HL-60 (cell line): ENCODE results near the gene GNPTG.

Source experiments
- DNase-seq, 2 experiments: peaks; one replicate each; pipeline ENCODE4 v3.0.0-alpha.2; 2010 to 2020; ENCODE audit warnings: low read depth in 1 of 2, low spot score in 1 of 2
- H3K27ac ChIP-seq: fragments of 250-450 bp; sonication (Bioruptor Pico); replicated peaks from 2 replicates; pipeline ENCODE4 v1.5.1; 2020; ENCODE audit warnings: mild to moderate bottlenecking, moderate library complexity
- H3K27me3 ChIP-seq: fragments of 250-450 bp; sonication (Bioruptor Pico); 2 replicates; pipeline ENCODE4 v1.5.1; 2021; ENCODE audit warnings: mild to moderate bottlenecking, moderate library complexity; ENCODE audit not compliant: insufficient read depth, poor library complexity, severe bottlenecking
- H3K4me3 ChIP-seq: replicated peaks from 2 replicates; pipeline ENCODE4 v1.5.1; 2011; ENCODE audit warnings: mild to moderate bottlenecking, control low read depth, low read length; ENCODE audit not compliant: insufficient read depth
- GABPA ChIP-seq: IDR thresholded peaks from 2 replicates; pipeline ENCODE4 v1.6.1; 2012; ENCODE audit warnings: low read depth
- POLR2AphosphoS5 ChIP-seq: IDR thresholded peaks from 2 replicates; pipeline ENCODE4 v1.6.1; 2012; ENCODE audit warnings: low read depth
- REST ChIP-seq: IDR thresholded peaks from 2 replicates; pipeline ENCODE4 v1.6.1; 2012; ENCODE audit warnings: low read depth; ENCODE audit not compliant: insufficient replicate concordance
- SPI1 ChIP-seq: IDR thresholded peaks from 2 replicates; pipeline ENCODE4 v1.6.1; 2012; ENCODE audit warnings: low read depth, mild to moderate bottlenecking, borderline replicate concordance
- TF ChIP-seq, protein P1 (sequence below): IDR thresholded peaks from one replicate; pipeline ENCODE4 v1.5.1; 2011; ENCODE audit warnings: low read length, control low read depth, inconsistent platforms; ENCODE audit not compliant: insufficient read depth

GNPTG gene

GRCh38 chr16:1372292-1372950, 20.7 kb downstream of the GNPTG start:
- no peaks in the 10 kb centered on the region for H3K27me3 ChIP-seq
- no peak for TF ChIP-seq REST
- TF ChIP-seq, protein P1, sequence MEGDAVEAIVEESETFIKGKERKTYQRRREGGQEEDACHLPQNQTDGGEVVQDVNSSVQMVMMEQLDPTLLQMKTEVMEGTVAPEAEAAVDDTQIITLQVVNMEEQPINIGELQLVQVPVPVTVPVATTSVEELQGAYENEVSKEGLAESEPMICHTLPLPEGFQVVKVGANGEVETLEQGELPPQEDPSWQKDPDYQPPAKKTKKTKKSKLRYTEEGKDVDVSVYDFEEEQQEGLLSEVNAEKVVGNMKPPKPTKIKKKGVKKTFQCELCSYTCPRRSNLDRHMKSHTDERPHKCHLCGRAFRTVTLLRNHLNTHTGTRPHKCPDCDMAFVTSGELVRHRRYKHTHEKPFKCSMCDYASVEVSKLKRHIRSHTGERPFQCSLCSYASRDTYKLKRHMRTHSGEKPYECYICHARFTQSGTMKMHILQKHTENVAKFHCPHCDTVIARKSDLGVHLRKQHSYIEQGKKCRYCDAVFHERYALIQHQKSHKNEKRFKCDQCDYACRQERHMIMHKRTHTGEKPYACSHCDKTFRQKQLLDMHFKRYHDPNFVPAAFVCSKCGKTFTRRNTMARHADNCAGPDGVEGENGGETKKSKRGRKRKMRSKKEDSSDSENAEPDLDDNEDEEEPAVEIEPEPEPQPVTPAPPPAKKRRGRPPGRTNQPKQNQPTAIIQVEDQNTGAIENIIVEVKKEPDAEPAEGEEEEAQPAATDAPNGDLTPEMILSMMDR: no peak
- no peak for TF ChIP-seq SPI1
- no peak for TF ChIP-seq POLR2AphosphoS5
- TF ChIP-seq GABPA: no peak
- no peak overlapping the region for H3K4me3 ChIP-seq
- no peak overlapping the region for H3K27ac ChIP-seq
- DNase-seq: no peak

DNA sequence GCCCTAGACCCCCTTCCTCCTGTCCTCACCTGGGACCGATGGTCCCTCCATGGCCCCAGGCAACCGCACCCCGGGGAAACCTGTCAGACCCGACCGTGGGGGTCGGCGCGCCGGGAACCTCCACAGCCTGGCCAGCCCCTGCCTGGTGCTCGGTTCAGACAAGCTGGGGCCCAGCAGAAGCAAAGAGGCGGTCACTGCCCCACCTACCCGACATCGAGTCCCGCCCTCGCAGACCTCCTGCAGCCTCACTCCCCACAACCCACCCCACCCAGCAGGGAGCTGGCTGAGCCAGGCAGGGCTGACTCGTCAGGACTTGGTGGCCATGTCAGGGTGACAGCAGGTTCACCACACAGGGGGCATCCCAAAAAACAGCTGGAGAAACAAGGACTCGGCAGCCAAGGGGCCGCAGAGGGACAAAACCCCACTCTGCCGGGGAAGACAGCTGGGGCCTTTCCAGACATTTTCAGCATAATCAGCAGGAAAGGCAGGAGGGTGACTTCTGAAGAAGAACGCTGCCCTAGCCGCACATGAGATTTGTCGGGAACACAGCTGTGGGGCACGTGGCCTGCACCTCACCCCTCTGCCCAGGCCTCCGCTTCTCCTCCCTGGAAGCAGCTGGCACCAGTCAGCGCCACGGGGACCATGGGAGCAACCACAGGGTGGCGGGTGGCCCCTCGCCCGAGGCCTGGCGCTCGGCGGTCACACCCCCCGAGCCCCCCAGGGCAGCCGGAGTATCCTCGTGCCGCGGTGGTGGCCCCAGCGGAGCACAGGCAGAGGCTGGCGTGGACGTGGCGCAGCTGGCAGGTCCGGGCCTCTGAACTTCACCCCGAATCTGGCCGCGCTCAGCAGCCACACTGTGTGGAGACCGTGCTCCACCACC, 22.9 kb downstream of the GNPTG start:
- Histone ChIP-seq H3K27me3 (no peaks in the 10 kb centered on the region), H3K4me3 (no peak overlapping the region), H3K27ac (no peak overlapping the region)
- DNase-seq: no peak
- TF ChIP-seq REST: no peak
- TF ChIP-seq GABPA: no peak
- TF ChIP-seq POLR2AphosphoS5: no peak
- no peak for TF ChIP-seq SPI1

DNA sequence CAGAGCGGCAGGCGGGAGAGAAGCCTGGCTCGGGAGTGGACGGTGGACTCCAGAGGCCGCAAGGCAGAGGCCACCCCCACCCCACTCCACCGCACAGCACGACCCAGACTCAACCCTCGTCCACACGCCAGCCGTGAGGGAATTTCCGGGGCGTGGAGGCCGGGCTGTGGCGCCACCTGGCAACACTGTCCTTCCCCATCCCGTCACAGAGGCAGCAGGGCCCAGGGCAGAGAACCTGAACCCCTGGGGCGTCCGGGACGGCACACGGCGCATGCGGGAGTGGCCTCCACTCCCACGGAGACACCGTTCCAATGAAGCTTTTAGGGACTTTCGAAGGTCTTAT, 23.5 kb downstream of the GNPTG start:
- Histone ChIP-seq H3K27me3 (no peaks in the 10 kb centered on the region), H3K27ac (no peak overlapping the region), H3K4me3 (no peak overlapping the region)
- DNase-seq: no peak
- TF ChIP-seq, protein P1: no peak
- TF ChIP-seq GABPA (no peak), SPI1 (no peak), REST (no peak), POLR2AphosphoS5 (no peak)
